Astrocyte of the spinal cord (primary cell): Measurements from ENCODE around the gene DTNA.
A peak's percentile ranks its signal among the peaks of the same experiment; 100 is the strongest.

Experiments
- DNase-seq: peaks from one replicate; pipeline ENCODE4 v3.0.0; 2011; ENCODE audit warnings: low read depth, low spot score
- H3K4me3 ChIP-seq: 2 replicates; pipeline ENCODE4 v1.5.1; 2011; ENCODE audit warnings: low read depth, mild to moderate bottlenecking, low read length, moderate library complexity
- CTCF ChIP-seq: IDR thresholded peaks from 2 replicates; pipeline ENCODE4 v1.5.1; 2012; ENCODE audit warnings: low read depth, mild to moderate bottlenecking, low read length, inconsistent platforms
- in situ Hi-C: cut with HindIII; loops from 2 replicates; pipeline ENCODE4 v1.10.0; 2017; ENCODE audit warnings: low sequenced_read_pairs

The DTNA gene

DNA sequence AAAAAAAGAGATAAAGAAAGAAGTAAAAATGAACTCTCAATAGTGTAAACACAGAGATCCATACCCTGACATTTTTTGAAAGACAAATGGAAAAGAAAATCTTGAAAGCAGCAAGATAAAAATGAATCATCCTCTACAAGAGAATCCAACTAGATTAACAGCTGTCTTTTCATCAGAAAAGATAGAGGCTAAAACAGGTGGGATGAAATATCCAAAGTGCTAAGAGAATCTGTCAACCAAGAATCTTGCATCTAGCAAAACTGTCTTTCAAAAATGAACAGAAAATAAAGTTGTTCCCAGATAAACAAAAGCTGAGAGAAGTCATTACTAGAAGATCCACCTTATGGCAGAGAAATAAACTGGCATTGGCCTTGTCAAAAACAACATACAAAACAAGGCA lies 213.8 kb downstream of the DTNA start:
- DNase-seq = no peak
- H3K4me3 ChIP-seq = no peak overlapping the region
- no peak for TF ChIP-seq CTCF
- in situ Hi-C loops = no loop called here

GRCh38 chr18:34926683-34927082 lies 216.6 kb downstream of the DTNA start:
- DNase-seq = no peak
- no peak for TF ChIP-seq CTCF
- H3K4me3 ChIP-seq = no peak overlapping the region
- in situ Hi-C loops = no loop called here

- TF ChIP-seq CTCF = no peak
- no peak for DNase-seq
- H3K4me3 ChIP-seq = no peak overlapping the region
- in situ Hi-C loops = no loop called here
These were observed 218.1 kb downstream of the DTNA start for GRCh38 chr18:34928088-34928753.

GRCh38 chr18:34928754-34929335 lies 218.7 kb downstream of the DTNA start:
- no peak for DNase-seq
- no peak overlapping the region for H3K4me3 ChIP-seq
- in situ Hi-C loops = no loop called here
- TF ChIP-seq CTCF = no peak

DNA sequence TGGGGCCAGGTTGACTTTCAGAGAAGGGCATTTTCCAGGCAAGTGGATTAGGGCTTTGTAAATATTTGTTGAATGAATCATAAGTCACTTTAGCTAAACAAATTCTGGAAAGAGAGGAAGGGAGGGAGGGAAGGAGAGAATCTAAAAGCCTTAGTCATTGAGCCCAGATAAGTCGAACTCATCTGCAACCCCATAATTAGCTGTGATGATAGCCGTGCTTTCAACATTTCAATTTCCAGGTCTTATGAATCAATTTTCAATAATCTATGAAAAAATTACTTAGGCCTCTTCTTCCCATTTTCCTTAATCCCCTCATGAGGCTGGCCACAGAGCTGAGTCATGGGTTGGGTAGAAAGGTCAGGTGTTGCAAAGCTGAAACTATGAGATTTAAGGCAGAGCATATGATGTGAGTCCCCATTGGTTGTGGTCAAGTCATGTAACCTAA lies 219.3 kb downstream of the DTNA start:
- DNase-seq = peak; percentile 78
- in situ Hi-C loops = no loop called here
- TF ChIP-seq CTCF = no peak

GRCh38 chr18:34932363-34932762 lies 222.3 kb downstream of the DTNA start:
- H3K4me3 ChIP-seq = no peak overlapping the region
- no peak for TF ChIP-seq CTCF
- DNase-seq = no peak
- in situ Hi-C loops = no loop called here

More for the DNA sequence above, 219.3 kb downstream of the DTNA start:
- H3K4me3 ChIP-seq = no peak overlapping the region
